K562 (cell line): ENCODE measurements around the gene TMIGD2. TPM values are rescaled to one million over a fixed set of nuclear protein-coding genes. Genes with fewer than 3 reads are reported as not detected.
A peak's percentile ranks its signal among the peaks of the same experiment; 100 is the strongest.

Source experiments
- BRD4 ChIP-seq: fragments of 200-600 bp; sonication (generic); IDR thresholded peaks from 2 replicates; pipeline ENCODE4 v1.6.1; 2017; ENCODE audit warnings: inconsistent platforms
- CCAR2 ChIP-seq: fragments of 200-400 bp; formaldehyde crosslinking; IDR thresholded peaks from 2 replicates; pipeline ENCODE4 v1.6.1; 2017; ENCODE audit warnings: mild to moderate bottlenecking, low read depth, low read length
- GTF2A2 ChIP-seq: IDR thresholded peaks from 2 replicates; pipeline ENCODE4 v1.6.1; 2016; ENCODE audit warnings: mild to moderate bottlenecking, missing genetic modification characterization, missing compliant biosample characterization
- HEY1 ChIP-seq: fragments of 250-450 bp; sonication (Bioruptor Pico); IDR thresholded peaks from 2 replicates; pipeline ENCODE4 v1.5.0; 2020; ENCODE audit warnings: mild to moderate bottlenecking, moderate library complexity, borderline replicate concordance
- NFYB ChIP-seq: IDR thresholded peaks from 2 replicates; pipeline ENCODE4 v1.6.1; 2011; ENCODE audit warnings: mild to moderate bottlenecking, moderate library complexity; ENCODE audit not compliant: insufficient read length; ENCODE audit errors: extremely low read depth
- NR3C1 ChIP-seq: sonication (generic); formaldehyde crosslinking; IDR thresholded peaks from 2 replicates; pipeline ENCODE4 v1.8.1; 2022; ENCODE audit warnings: missing genetic modification reagents
- PRPF4 ChIP-seq: fragments of 200-400 bp; formaldehyde crosslinking; IDR thresholded peaks from one replicate; pipeline ENCODE4 v1.6.1; 2017; ENCODE audit warnings: low read length, low read depth, mild to moderate bottlenecking; ENCODE audit not compliant: insufficient read depth, poor library complexity, severe bottlenecking
- RBBP5 ChIP-seq: fragments of 200-600 bp; sonication (generic); IDR thresholded peaks from 2 replicates; pipeline ENCODE4 v1.6.1; 2012; ENCODE audit warnings: borderline replicate concordance, mild to moderate bottlenecking, low read length, control low read depth, inconsistent platforms; ENCODE audit not compliant: insufficient read depth, poor library complexity, severe bottlenecking
- SLC30A9 ChIP-seq: fragments of 250-450 bp; sonication (Bioruptor Pico); IDR thresholded peaks from 2 replicates; pipeline ENCODE4 v1.8.0; 2022; ENCODE audit warnings: mild to moderate bottlenecking, moderate library complexity
- SMAD2 ChIP-seq: fragments of 150-350 bp; IDR thresholded peaks from 2 replicates; pipeline ENCODE4 v1.6.1; 2014; ENCODE audit warnings: low read depth, mild to moderate bottlenecking, low read length
- SMARCA4 ChIP-seq: fragments of 450-650 bp; IDR thresholded peaks from 2 replicates; pipeline ENCODE4 v1.6.1; 2016
- TFAM ChIP-seq: fragments of 250-450 bp; sonication (Bioruptor Pico); conservative IDR thresholded peaks from 2 replicates; pipeline ENCODE4 v1.5.0; 2021; ENCODE audit warnings: mild to moderate bottlenecking, moderate library complexity
- UBTF ChIP-seq, 2 experiments: IDR thresholded peaks; 2 replicates each; pipeline ENCODE4 v1.6.1; 2012; ENCODE audit warnings: improper control_type of control experiment in 2 of 2, low read depth in 2 of 2, low read length in 2 of 2, borderline replicate concordance in 1 of 2
- YY1 ChIP-seq, 3 experiments: IDR thresholded peaks; 2 replicates each; pipeline ENCODE4 v1.6.1; 2011; ENCODE audit warnings: low read length in 2 of 3, mild to moderate bottlenecking in 2 of 3, moderate library complexity in 2 of 3, borderline replicate concordance in 1 of 3, control low read depth in 1 of 3, low read depth in 1 of 3; ENCODE audit not compliant: insufficient read depth in 3 of 3, insufficient replicate concordance in 2 of 3, control insufficient read depth in 1 of 3, insufficient read length in 1 of 3; ENCODE audit errors: extremely low read depth in 1 of 3
- ZKSCAN8 ChIP-seq: fragments of 200-800 bp; sonication (Bioruptor generic); IDR thresholded peaks from 2 replicates; pipeline ENCODE4 v1.6.1; 2016; ENCODE audit warnings: missing genetic modification characterization, missing compliant biosample characterization
- ZNF263 ChIP-seq: sonication (generic); formaldehyde crosslinking; IDR thresholded peaks from 2 replicates; pipeline ENCODE4 v1.8.0; 2022; ENCODE audit warnings: mild to moderate bottlenecking, missing genetic modification reagents, borderline replicate concordance
- ZNF3 ChIP-seq: fragments of 250-450 bp; sonication (Bioruptor Pico); IDR thresholded peaks from 2 replicates; pipeline ENCODE4 v1.5.0; 2021; ENCODE audit warnings: mild to moderate bottlenecking, moderate library complexity
- ZNF551 ChIP-seq: fragments of 250-450 bp; sonication (Bioruptor Pico); IDR thresholded peaks from 2 replicates; pipeline ENCODE4 v1.5.0; 2021; ENCODE audit warnings: mild to moderate bottlenecking, moderate library complexity
- ZNF75A ChIP-seq: fragments of 450-650 bp; formaldehyde crosslinking; IDR thresholded peaks from 2 replicates; pipeline ENCODE4 v1.4.0; 2020; ENCODE audit warnings: mild to moderate bottlenecking
- polyA plus RNA-seq, 8 experiments: library from polyadenylated mRNA; depleted of rRNA in 4 of 8; stranded (reverse) in 5 of 8; unstranded in 3 of 8; fragments of >200 nt; fragmentation: Nextera tagmentation in 2 of 8; fragmentation: Illumina TruSeq in 1 of 8; extraction: Ambion mirVana in 2 of 8; extraction: Trizol in 1 of 8; gene quantifications; 2 replicates each; pipeline versions ENCODE4 v1.2.1 to v1.2.3, GENCODE V29; 2011 to 2014; ENCODE audit warnings: inconsistent platforms in 1 of 8, missing spikeins in 1 of 8
- total RNA-seq, 7 experiments: library from RNA; depleted of rRNA in 6 of 7; stranded (reverse); fragments of >200 nt in 6 of 7; fragmentation: Illumina TruSeq in 2 of 7; extraction: Trizol in 2 of 7; gene quantifications; 2 replicates each; pipeline versions ENCODE4 v1.2.1 to v1.2.3, GENCODE V29; 2011 to 2021; ENCODE audit warnings: low replicate concordance in 1 of 7
- TF ChIP-seq, protein P1 (sequence below): fragments of 450-650 bp; IDR thresholded peaks from 2 replicates; pipeline ENCODE4 v1.6.1; 2017; ENCODE audit warnings: antibody characterized with exemption
- TF ChIP-seq, protein P2 (sequence below): fragments of 450-650 bp; IDR thresholded peaks from 2 replicates; pipeline ENCODE4 v1.6.1; 2016
- TF ChIP-seq, protein P3 (sequence below): sonication (generic); formaldehyde crosslinking; IDR thresholded peaks from 2 replicates; pipeline ENCODE4 v1.8.0; 2022; ENCODE audit warnings: missing genetic modification reagents, mild to moderate bottlenecking, moderate library complexity, borderline replicate concordance

Gene TMIGD2
- total and polyA plus RNA-seq, 9 of the 15 experiments (the other 6 are each of a cell fraction or from before 2014, with no cell fraction given) = not detected

- TF ChIP-seq UBTF (IDR thresholded peaks at IDR 0.05; ENCODE audit: borderline replicate concordance in 1 of 2, low read depth in 2 of 2, low read length in 2 of 2) (no peak), NR3C1 (CRISPR knock-in tag) (no peak), ZKSCAN8 (CRISPR knock-in tag) (no peak), SMAD2 (no peak), SMARCA4 (0 out of 2 replicates have a peak, but pooled peaks have one; percentile 16), GTF2A2 (no peak), CCAR2 (no peak), SLC30A9 (CRISPR knock-in tag) (no peak), YY1 (IDR thresholded peaks at IDR 0.05; ENCODE audit: borderline replicate concordance in 1 of 3, control insufficient read depth in 1 of 3, extremely low read depth in 1 of 3, insufficient read depth in 3 of 3, insufficient read length in 1 of 3, insufficient replicate concordance in 2 of 3, low read depth in 1 of 3, low read length in 2 of 3) (peak in 1 of 3 experiments; percentile 32), HEY1 (CRISPR knock-in tag) (no peak), ZNF3 (CRISPR knock-in tag) (no peak), ZNF75A (CRISPR knock-in tag) (no peak), NFYB (no peak), PRPF4 (no peak), BRD4 (no peak), ZNF263 (CRISPR knock-in tag) (no peak), TFAM (no peak), RBBP5 (no peak), ZNF551 (CRISPR knock-in tag) (no peak)
- TF ChIP-seq, protein P1, sequence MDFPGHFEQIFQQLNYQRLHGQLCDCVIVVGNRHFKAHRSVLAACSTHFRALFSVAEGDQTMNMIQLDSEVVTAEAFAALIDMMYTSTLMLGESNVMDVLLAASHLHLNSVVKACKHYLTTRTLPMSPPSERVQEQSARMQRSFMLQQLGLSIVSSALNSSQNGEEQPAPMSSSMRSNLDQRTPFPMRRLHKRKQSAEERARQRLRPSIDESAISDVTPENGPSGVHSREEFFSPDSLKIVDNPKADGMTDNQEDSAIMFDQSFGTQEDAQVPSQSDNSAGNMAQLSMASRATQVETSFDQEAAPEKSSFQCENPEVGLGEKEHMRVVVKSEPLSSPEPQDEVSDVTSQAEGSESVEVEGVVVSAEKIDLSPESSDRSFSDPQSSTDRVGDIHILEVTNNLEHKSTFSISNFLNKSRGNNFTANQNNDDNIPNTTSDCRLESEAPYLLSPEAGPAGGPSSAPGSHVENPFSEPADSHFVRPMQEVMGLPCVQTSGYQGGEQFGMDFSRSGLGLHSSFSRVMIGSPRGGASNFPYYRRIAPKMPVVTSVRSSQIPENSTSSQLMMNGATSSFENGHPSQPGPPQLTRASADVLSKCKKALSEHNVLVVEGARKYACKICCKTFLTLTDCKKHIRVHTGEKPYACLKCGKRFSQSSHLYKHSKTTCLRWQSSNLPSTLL = no peak
- TF ChIP-seq, protein P2, sequence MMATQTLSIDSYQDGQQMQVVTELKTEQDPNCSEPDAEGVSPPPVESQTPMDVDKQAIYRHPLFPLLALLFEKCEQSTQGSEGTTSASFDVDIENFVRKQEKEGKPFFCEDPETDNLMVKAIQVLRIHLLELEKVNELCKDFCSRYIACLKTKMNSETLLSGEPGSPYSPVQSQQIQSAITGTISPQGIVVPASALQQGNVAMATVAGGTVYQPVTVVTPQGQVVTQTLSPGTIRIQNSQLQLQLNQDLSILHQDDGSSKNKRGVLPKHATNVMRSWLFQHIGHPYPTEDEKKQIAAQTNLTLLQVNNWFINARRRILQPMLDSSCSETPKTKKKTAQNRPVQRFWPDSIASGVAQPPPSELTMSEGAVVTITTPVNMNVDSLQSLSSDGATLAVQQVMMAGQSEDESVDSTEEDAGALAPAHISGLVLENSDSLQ = no peak
- TF ChIP-seq, protein P3, sequence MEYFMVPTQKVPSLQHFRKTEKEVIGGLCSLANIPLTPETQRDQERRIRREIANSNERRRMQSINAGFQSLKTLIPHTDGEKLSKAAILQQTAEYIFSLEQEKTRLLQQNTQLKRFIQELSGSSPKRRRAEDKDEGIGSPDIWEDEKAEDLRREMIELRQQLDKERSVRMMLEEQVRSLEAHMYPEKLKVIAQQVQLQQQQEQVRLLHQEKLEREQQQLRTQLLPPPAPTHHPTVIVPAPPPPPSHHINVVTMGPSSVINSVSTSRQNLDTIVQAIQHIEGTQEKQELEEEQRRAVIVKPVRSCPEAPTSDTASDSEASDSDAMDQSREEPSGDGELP = peak; percentile 53; the same call in 1 of the 2 replicates
These were observed 24.7 kb upstream of the TMIGD2 start (continued) for GRCh38 chr19:4326837-4327251.
